ENCODE data around the gene RIC8B.

DNA sequence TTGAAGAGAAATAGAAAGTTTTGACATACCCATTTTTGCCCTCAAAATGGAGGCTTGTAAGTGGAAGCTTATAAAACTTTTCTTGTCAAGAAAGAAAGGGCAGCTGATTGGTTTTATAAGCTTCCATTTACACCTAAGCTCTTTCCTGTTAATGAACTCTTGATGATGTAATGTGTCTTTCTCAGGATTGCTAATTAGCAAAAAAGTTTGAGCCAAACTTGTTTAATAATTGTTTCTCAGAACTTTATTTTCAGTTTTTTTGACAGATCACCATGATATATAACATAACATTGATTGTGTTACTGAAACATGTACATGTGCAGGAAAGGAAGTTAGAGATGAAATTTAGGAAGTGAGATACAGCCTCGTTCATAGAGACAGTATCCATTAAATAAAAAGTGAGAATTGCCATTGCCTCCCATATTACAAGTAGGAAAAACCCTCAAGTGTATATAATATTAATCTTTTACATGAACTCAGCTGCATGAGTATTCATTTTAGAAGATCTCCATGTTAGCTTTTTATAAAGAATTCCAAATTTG, 26.8 kb downstream of the RIC8B start:
- TF ChIP-seq, protein P1, sequence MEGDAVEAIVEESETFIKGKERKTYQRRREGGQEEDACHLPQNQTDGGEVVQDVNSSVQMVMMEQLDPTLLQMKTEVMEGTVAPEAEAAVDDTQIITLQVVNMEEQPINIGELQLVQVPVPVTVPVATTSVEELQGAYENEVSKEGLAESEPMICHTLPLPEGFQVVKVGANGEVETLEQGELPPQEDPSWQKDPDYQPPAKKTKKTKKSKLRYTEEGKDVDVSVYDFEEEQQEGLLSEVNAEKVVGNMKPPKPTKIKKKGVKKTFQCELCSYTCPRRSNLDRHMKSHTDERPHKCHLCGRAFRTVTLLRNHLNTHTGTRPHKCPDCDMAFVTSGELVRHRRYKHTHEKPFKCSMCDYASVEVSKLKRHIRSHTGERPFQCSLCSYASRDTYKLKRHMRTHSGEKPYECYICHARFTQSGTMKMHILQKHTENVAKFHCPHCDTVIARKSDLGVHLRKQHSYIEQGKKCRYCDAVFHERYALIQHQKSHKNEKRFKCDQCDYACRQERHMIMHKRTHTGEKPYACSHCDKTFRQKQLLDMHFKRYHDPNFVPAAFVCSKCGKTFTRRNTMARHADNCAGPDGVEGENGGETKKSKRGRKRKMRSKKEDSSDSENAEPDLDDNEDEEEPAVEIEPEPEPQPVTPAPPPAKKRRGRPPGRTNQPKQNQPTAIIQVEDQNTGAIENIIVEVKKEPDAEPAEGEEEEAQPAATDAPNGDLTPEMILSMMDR (IDR thresholded peaks at IDR 0.05), result no peak
- TF ChIP-seq EP300 (IDR thresholded peaks at IDR 0.05), result no peak

Data from suprapubic skin (tissue), 3 donors.